RWPE2 (cell line): ENCODE results near the gene TRAPPC10.

ENCODE experiments used
- ATAC-seq: fragments of 200-7000 bp; cut with Tn5 transposase; 3 replicates; pipeline ENCODE4 v1.9.1; 2021; ENCODE audit warnings: low read depth
- DNase-seq: peaks from one replicate; pipeline ENCODE4 v3.0.0-alpha.2; 2020; ENCODE audit warnings: low spot score
- H3K27ac ChIP-seq: fragments of 450-650 bp; 2 replicates; pipeline ENCODE4 v1.5.1; 2017; ENCODE audit warnings: mild to moderate bottlenecking; ENCODE audit not compliant: poor library complexity, severe bottlenecking
- H3K27me3 ChIP-seq: fragments of 250-450 bp; sonication (Bioruptor Pico); 2 replicates; pipeline ENCODE4 v1.5.1; 2021; ENCODE audit warnings: mild to moderate bottlenecking, moderate library complexity; ENCODE audit not compliant: insufficient read depth, poor library complexity, severe bottlenecking
- H3K36me3 ChIP-seq: fragments of 250-450 bp; sonication (Bioruptor Pico); 2 replicates; pipeline ENCODE4 v1.5.1; 2020; ENCODE audit warnings: low read depth, mild to moderate bottlenecking, moderate library complexity
- H3K4me1 ChIP-seq: fragments of 250-450 bp; sonication (Bioruptor Pico); 2 replicates; pipeline ENCODE4 v1.5.1; 2021; ENCODE audit warnings: mild to moderate bottlenecking, moderate library complexity; ENCODE audit not compliant: insufficient read depth, poor library complexity, severe bottlenecking
- H3K4me3 ChIP-seq: fragments of 250-450 bp; sonication (Bioruptor Pico); 2 replicates; pipeline ENCODE4 v1.5.1; 2021; ENCODE audit warnings: mild to moderate bottlenecking, moderate library complexity; ENCODE audit not compliant: severe bottlenecking
- H3K9me3 ChIP-seq: fragments of 250-450 bp; sonication (Bioruptor Pico); 2 replicates; pipeline ENCODE4 v1.5.1; 2021; ENCODE audit warnings: mild to moderate bottlenecking, moderate library complexity; ENCODE audit not compliant: severe bottlenecking
- CTCF ChIP-seq: fragments of 450-650 bp; IDR thresholded peaks from one replicate; pipeline ENCODE4 v1.5.1; 2017; ENCODE audit warnings: mild to moderate bottlenecking, moderate library complexity; ENCODE audit not compliant: poor library complexity, severe bottlenecking

Gene TRAPPC10

GRCh38 chr21:43985690-43986251, 26.3 kb upstream of the TRAPPC10 start:
- H3K4me3 ChIP-seq = no peak overlapping the region
- H3K27ac ChIP-seq = no peak overlapping the region
- no peaks in the 10 kb centered on the region for H3K9me3 ChIP-seq
- no peaks in the 10 kb centered on the region for H3K4me1 ChIP-seq
- no peak for DNase-seq
- peaks cover 8% of the 10 kb centered on the region; the same call in 1 of the 2 replicates for H3K36me3 ChIP-seq
- no peak for ATAC-seq
- no peaks in the 10 kb centered on the region for H3K27me3 ChIP-seq
- TF ChIP-seq CTCF = no peak

GRCh38 chr21:43986544-43987451, 25.3 kb upstream of the TRAPPC10 start:
- Histone ChIP-seq H3K4me3 (no peak overlapping the region), H3K9me3 (no peaks in the 10 kb centered on the region), H3K36me3 (0 out of 2 replicates have a peak, but pooled peaks cover 5% of the 10 kb centered on the region), H3K4me1 (no peaks in the 10 kb centered on the region), H3K27me3 (no peaks in the 10 kb centered on the region), H3K27ac (no peak overlapping the region)
- no peak for TF ChIP-seq CTCF
- ATAC-seq = no peak
- DNase-seq = no peak

GRCh38 chr21:43987509-43987908, 24.6 kb upstream of the TRAPPC10 start:
- no peak overlapping the region for H3K4me3 ChIP-seq
- H3K4me1 ChIP-seq = no peaks in the 10 kb centered on the region
- ATAC-seq = no peak

GRCh38 chr21:43988016-43988415, 24.1 kb upstream of the TRAPPC10 start:
- no peaks in the 10 kb centered on the region for H3K36me3 ChIP-seq
- no peaks in the 10 kb centered on the region for H3K4me1 ChIP-seq
- DNase-seq (no peak), ATAC-seq (no peak)
- H3K9me3 ChIP-seq = no peaks in the 10 kb centered on the region
- no peak overlapping the region for H3K27ac ChIP-seq
- no peak for TF ChIP-seq CTCF
- H3K4me3 ChIP-seq = no peak overlapping the region
- no peaks in the 10 kb centered on the region for H3K27me3 ChIP-seq

More at GRCh38 chr21:43987509-43987908, 24.6 kb upstream of the TRAPPC10 start:
- DNase-seq = no peak
- TF ChIP-seq CTCF = no peak
- H3K9me3 ChIP-seq = no peaks in the 10 kb centered on the region
- no peaks in the 10 kb centered on the region for H3K27me3 ChIP-seq
- H3K27ac ChIP-seq = no peak overlapping the region
- H3K36me3 ChIP-seq = no peaks in the 10 kb centered on the region
